Loucy (cell line): ENCODE measurements around the gene TEDC2.

Experiments used
- EZH2phosphoT487 ChIP-seq: fragments of 200-600 bp; IDR thresholded peaks from 2 replicates; pipeline ENCODE4 v1.6.1; 2018; ENCODE audit warnings: antibody characterized with exemption, mild to moderate bottlenecking, moderate library complexity, borderline replicate concordance
- TF ChIP-seq, protein P1 (sequence below): fragments of 200-600 bp; sonication (generic); conservative IDR thresholded peaks from 2 replicates; pipeline ENCODE4 v1.5.1; 2014; ENCODE audit warnings: mild to moderate bottlenecking, antibody characterized with exemption, low read length

DNA sequence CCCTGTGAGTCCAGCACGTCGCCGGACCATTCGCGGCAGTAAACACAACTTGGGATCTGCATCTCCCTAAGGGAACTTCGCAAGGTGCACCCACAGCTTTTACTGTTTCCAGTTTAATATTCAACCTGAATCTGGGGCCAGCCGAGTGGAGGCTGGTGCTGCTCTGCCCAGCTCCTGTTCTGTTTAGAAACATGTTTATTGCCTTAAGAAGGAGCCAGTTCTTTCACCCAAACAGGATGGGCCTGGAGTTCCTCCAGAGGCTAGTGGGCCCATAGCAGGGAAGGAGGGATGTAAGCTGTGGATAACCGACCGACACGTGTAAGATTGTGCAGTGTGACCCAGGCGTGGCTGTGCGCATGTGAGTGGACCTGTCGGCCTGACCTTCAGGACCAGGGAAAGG is 32.4 kb downstream of the TEDC2 start:
- TF ChIP-seq, protein P1, sequence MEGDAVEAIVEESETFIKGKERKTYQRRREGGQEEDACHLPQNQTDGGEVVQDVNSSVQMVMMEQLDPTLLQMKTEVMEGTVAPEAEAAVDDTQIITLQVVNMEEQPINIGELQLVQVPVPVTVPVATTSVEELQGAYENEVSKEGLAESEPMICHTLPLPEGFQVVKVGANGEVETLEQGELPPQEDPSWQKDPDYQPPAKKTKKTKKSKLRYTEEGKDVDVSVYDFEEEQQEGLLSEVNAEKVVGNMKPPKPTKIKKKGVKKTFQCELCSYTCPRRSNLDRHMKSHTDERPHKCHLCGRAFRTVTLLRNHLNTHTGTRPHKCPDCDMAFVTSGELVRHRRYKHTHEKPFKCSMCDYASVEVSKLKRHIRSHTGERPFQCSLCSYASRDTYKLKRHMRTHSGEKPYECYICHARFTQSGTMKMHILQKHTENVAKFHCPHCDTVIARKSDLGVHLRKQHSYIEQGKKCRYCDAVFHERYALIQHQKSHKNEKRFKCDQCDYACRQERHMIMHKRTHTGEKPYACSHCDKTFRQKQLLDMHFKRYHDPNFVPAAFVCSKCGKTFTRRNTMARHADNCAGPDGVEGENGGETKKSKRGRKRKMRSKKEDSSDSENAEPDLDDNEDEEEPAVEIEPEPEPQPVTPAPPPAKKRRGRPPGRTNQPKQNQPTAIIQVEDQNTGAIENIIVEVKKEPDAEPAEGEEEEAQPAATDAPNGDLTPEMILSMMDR = no peak
- no peak for TF ChIP-seq EZH2phosphoT487
